WTC11 (cell line): ENCODE measurements around the gene PET117. TPM values are rescaled to one million over a fixed set of nuclear protein-coding genes. Genes with fewer than 3 reads are reported as not detected.
"Not testable (repeated sequence)": the region's sequence is repeated elsewhere in the genome, so short reads cannot be mapped to it uniquely, and the experiment has no call there.

Experiments
- ATAC-seq: fragments of 200-7000 bp; cut with Tn5 transposase; 2 replicates; pipeline ENCODE4 v1.10.0; 2021; ENCODE audit warnings: mild to moderate bottlenecking, moderate library complexity
- CTCF ChIA-PET: fragments of 300-600 bp; sonication (Branson Sonifier 250); formaldehyde crosslinking; loops from one replicate; lab custom pipeline; 2021; ENCODE audit warnings: antibody characterized with exemption; lab: Charles Lee
- POLR2A ChIA-PET: fragments of 350-600 bp; sonication (Branson Sonifier 250); formaldehyde crosslinking; loops from one replicate; lab custom pipeline; 2021; ENCODE audit warnings: antibody characterized with exemption; lab: Charles Lee
- DNase-seq: peaks from one replicate; pipeline ENCODE4 v3.0.0; 2021; ENCODE audit warnings: low spot score
- H3K27ac Mint-ChIP-seq: 2 replicates; pipeline ENCODE4 v1.8.0; 2021; ENCODE audit warnings: mixed read lengths
- H3K27me3 Mint-ChIP-seq: 2 replicates; pipeline ENCODE4 v1.8.0; 2021; ENCODE audit warnings: low read depth, mild to moderate bottlenecking, moderate library complexity, mixed read lengths
- H3K36me3 Mint-ChIP-seq: 2 replicates; pipeline ENCODE4 v1.8.0; 2021; ENCODE audit warnings: mixed read lengths
- H3K4me1 Mint-ChIP-seq: 2 replicates; pipeline ENCODE4 v1.8.0; 2022; ENCODE audit warnings: mixed read lengths
- H3K4me3 Mint-ChIP-seq: 2 replicates; pipeline ENCODE4 v1.8.0; 2021; ENCODE audit warnings: mild to moderate bottlenecking, moderate library complexity, mixed read lengths
- H3K9me3 Mint-ChIP-seq: 2 replicates; pipeline ENCODE4 v1.8.0; 2021; ENCODE audit warnings: mixed read lengths
- ATF2 ChIP-seq: sonication (generic); formaldehyde crosslinking; IDR thresholded peaks from 2 replicates; pipeline ENCODE4 v1.8.1; 2022; ENCODE audit warnings: low read depth, missing genetic modification reagents, borderline replicate concordance
- ATF6 ChIP-seq: sonication (generic); formaldehyde crosslinking; IDR thresholded peaks from 2 replicates; pipeline ENCODE4 v1.8.1; 2023; ENCODE audit warnings: mild to moderate bottlenecking, missing genetic modification reagents
- CREB1 ChIP-seq: sonication (generic); formaldehyde crosslinking; IDR thresholded peaks from 2 replicates; pipeline ENCODE4 v1.8.0; 2023; ENCODE audit warnings: mild to moderate bottlenecking, missing genetic modification reagents
- CREM ChIP-seq: sonication (generic); formaldehyde crosslinking; IDR thresholded peaks from 2 replicates; pipeline ENCODE4 v1.8.1; 2022; ENCODE audit warnings: mild to moderate bottlenecking, missing genetic modification reagents, moderate library complexity
- CTCF ChIP-seq: fragments of 200-600 bp; IDR thresholded peaks from 2 replicates; pipeline ENCODE4 v1.8.0; 2022; ENCODE audit warnings: antibody characterized with exemption
- IRF1 ChIP-seq: sonication (generic); formaldehyde crosslinking; IDR thresholded peaks from 2 replicates; pipeline ENCODE4 v1.8.0; 2023; ENCODE audit warnings: missing genetic modification reagents
- NFATC4 ChIP-seq: fragments of 250-450 bp; sonication (Bioruptor Pico); IDR thresholded peaks from 2 replicates; pipeline ENCODE4 v1.9.0; 2021; ENCODE audit warnings: mild to moderate bottlenecking
- NR3C1 ChIP-seq: sonication (generic); formaldehyde crosslinking; conservative IDR thresholded peaks from 2 replicates; pipeline ENCODE4 v1.8.1; 2023; ENCODE audit warnings: low read depth, mild to moderate bottlenecking, missing genetic modification reagents
- SOX15 ChIP-seq: fragments of 250-450 bp; sonication (Bioruptor Pico); IDR thresholded peaks from 2 replicates; pipeline ENCODE4 v1.9.0; 2021; ENCODE audit warnings: mild to moderate bottlenecking
- STAT6 ChIP-seq: sonication (generic); formaldehyde crosslinking; conservative IDR thresholded peaks from 2 replicates; pipeline ENCODE4 v1.8.1; 2023; ENCODE audit warnings: mild to moderate bottlenecking, low read depth, missing genetic modification reagents, moderate library complexity
- ZNF232 ChIP-seq: sonication (generic); formaldehyde crosslinking; IDR thresholded peaks from 2 replicates; pipeline ENCODE4 v1.8.0; 2022; ENCODE audit warnings: mild to moderate bottlenecking, missing genetic modification reagents
- ZNF396 ChIP-seq: fragments of 250-450 bp; sonication (Bioruptor Pico); IDR thresholded peaks from 2 replicates; pipeline ENCODE4 v1.8.0; 2021; ENCODE audit warnings: mild to moderate bottlenecking, moderate library complexity, borderline replicate concordance
- total RNA-seq: library from RNA; stranded (reverse); gene quantifications from 3 replicates; pipeline ENCODE4 v1.2.3, GENCODE V29; 2021

The PET117 gene
- total RNA-seq, 1 experiment from 2014 or later = 21.6 TPM

DNA sequence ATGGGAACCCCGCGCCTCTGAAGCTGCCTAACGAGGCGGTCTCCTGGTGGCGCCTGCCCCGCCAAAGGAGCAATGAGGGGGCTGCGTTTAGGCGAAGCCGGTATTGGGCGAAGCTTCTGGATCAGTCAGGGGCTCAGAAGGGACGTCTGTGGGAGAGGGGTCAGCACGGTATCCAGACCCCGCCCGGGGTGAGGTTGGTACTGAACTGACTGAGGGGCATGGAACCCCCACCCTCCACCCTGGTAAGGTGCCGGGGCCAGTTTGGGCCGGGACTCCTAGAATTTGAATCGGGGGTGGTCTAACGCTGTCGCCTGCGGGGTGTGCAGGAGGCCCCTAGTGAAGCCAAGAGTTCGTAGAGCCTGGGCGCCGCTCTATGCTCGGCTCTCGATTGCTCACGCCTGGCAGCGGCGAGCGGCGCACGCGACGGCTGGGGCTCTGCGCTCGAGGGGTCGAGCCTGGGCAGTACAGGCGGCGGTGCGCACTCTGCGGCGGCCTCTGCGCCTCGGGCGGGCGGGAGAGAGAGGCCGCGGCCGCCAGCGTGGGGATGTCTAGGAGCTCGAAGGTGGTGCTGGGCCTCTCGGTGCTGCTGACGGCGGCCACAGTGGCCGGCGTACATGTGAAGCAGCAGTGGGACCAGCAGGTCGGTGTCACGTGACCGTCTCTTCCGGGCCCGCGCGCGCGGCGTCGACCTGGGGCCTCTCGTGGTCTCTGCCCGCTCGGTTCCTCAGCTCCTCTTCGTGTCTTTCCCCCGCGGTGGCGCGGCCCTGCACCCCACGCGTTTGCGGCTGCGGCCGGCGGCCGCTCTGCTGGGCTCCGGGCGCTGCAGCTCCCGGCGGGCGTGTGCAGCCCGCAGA lies at the start of gene PET117, which contains the start of gene KAT14 (continued):
- TF ChIP-seq ZNF232 (CRISPR knock-in tag) (peak; percentile 85), STAT6 (CRISPR knock-in tag) (peak; percentile 91; the same call in 1 of the 2 replicates), CREM (CRISPR knock-in tag) (peak; percentile 91), ZNF396 (no peak), CTCF (no peak), CREB1 (CRISPR knock-in tag) (peak; percentile 66; the same call in 1 of the 2 replicates), SOX15 (no peak), NR3C1 (CRISPR knock-in tag) (no peak), ATF2 (no peak), ATF6 (CRISPR knock-in tag) (no peak), NFATC4 (CRISPR knock-in tag) (no peak), IRF1 (CRISPR knock-in tag) (peak; percentile 87)

DNA sequence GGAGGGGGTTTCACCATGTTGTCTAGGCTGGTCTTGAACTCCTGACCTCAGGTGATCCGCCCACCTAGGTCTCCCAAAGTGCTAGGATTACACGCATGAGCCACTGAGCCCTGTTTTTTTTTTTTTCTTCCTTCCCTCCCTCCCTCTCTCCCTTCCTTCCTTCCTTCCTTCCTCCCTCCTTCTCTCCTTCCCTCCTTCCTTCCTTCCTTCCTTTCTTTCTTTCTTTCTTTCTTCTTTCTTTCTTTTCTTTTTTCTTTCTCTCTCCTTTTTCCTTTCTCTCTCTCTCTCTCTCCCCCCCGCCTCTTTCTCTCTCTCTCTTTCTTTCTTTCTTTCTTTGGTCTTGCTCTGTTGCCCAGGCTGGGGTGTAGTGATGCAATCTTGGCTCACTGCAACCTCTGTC lies 49.4 kb upstream of the PET117 start:
- H3K4me3 Mint-ChIP-seq, H3K4me1 Mint-ChIP-seq, H3K36me3 Mint-ChIP-seq, H3K27ac Mint-ChIP-seq, H3K9me3 Mint-ChIP-seq, POLR2A ChIA-PET, CTCF ChIA-PET, ATAC-seq, DNase-seq, H3K27me3 Mint-ChIP-seq: not testable (repeated sequence)

GRCh38 chr20:18088841-18089240 lies 48.8 kb upstream of the PET117 start:
- H3K4me1 Mint-ChIP-seq, H3K9me3 Mint-ChIP-seq, ATAC-seq, H3K4me3 Mint-ChIP-seq, CTCF ChIA-PET, H3K27ac Mint-ChIP-seq, POLR2A ChIA-PET, DNase-seq, H3K27me3 Mint-ChIP-seq, H3K36me3 Mint-ChIP-seq: not testable (repeated sequence)
